HCT116 (cell line): Measurements from ENCODE around the gene NAT9.

ENCODE experiments used
- CTCF ChIP-seq, 3 experiments: fragments of 200-600 bp in 1 of 3; sonication (generic) in 1 of 3; IDR thresholded peaks in 2 of 3; conservative IDR thresholded peaks in 1 of 3; 2 replicates each; pipeline ENCODE4 v1.5.1; 2012 to 2017; ENCODE audit warnings: low read depth in 2 of 3, low read length in 2 of 3, antibody characterized with exemption in 1 of 3, borderline replicate concordance in 1 of 3, control low read depth in 1 of 3, mild to moderate bottlenecking in 1 of 3, mixed read lengths in 1 of 3, mixed run types in 1 of 3, moderate library complexity in 1 of 3; ENCODE audit not compliant: insufficient read depth in 1 of 3
- EZH2 ChIP-seq: fragments of 200-600 bp; sonication (generic); IDR thresholded peaks from 2 replicates; pipeline ENCODE4 v1.6.1; 2017; ENCODE audit warnings: antibody characterized with exemption, mixed run types
- EZH2phosphoT487 ChIP-seq: fragments of 200-600 bp; IDR thresholded peaks from 2 replicates; pipeline ENCODE4 v1.6.1; 2018; ENCODE audit warnings: antibody characterized with exemption, borderline replicate concordance
- FOSL1 ChIP-seq: IDR thresholded peaks from 2 replicates; pipeline ENCODE4 v1.6.1; 2012; ENCODE audit warnings: low read depth
- JUND ChIP-seq: IDR thresholded peaks from 2 replicates; pipeline ENCODE4 v1.6.1; 2012
- MAX ChIP-seq: IDR thresholded peaks from 2 replicates; pipeline ENCODE4 v1.6.1; 2012
- POLR2A ChIP-seq: IDR thresholded peaks from 2 replicates; pipeline ENCODE4 v1.7.0; 2011; ENCODE audit warnings: borderline replicate concordance; ENCODE audit not compliant: insufficient read depth, insufficient read length; ENCODE audit errors: extremely low read depth
- POLR2AphosphoS5 ChIP-seq: IDR thresholded peaks from 2 replicates; pipeline ENCODE4 v1.6.1; 2011; ENCODE audit warnings: mild to moderate bottlenecking, low read depth, low read length, moderate library complexity
- RAD21 ChIP-seq: IDR thresholded peaks from 2 replicates; pipeline ENCODE4 v1.6.1; 2012; ENCODE audit warnings: low read depth, mild to moderate bottlenecking
- REST ChIP-seq: IDR thresholded peaks from 2 replicates; pipeline ENCODE4 v1.6.1; 2012; ENCODE audit warnings: low read depth
- SIN3A ChIP-seq: IDR thresholded peaks from 2 replicates; pipeline ENCODE4 v1.6.1; 2012; ENCODE audit warnings: low read depth
- SP1 ChIP-seq: IDR thresholded peaks from 2 replicates; pipeline ENCODE4 v1.6.1; 2012; ENCODE audit warnings: low read depth

- TF ChIP-seq CTCF (IDR thresholded peaks at IDR 0.05 in 2 of 3, conservative IDR thresholded peaks at IDR 0.05 in 1 of 3; ENCODE audit: borderline replicate concordance in 1 of 3, insufficient read depth in 1 of 3, low read depth in 2 of 3, low read length in 2 of 3) (no peak), RAD21 (no peak), REST (no peak), SP1 (no peak), MAX (no peak), POLR2A (no peak), POLR2AphosphoS5 (no peak), JUND (no peak), EZH2 (no peak), EZH2phosphoT487 (no peak), FOSL1 (no peak), SIN3A (no peak)
Observed at GRCh38 chr17:74797824-74798223, 21.7 kb upstream of the NAT9 start.
